Rectal smooth muscle tissue (tissue), 1 donor: ENCODE results near the gene CKB.
"Not testable (repeated sequence)": the region's sequence is repeated elsewhere in the genome, so short reads cannot be mapped to it uniquely, and the experiment has no call there.

ENCODE experiments used
- H3K27ac ChIP-seq: one replicate; pipeline ENCODE4 v1.7.0; 2013; ENCODE audit warnings: low read depth, low read length, inconsistent platforms
- H3K27me3 ChIP-seq: one replicate; pipeline ENCODE4 v1.7.0; 2013; ENCODE audit warnings: low read length; ENCODE audit not compliant: control insufficient read depth, insufficient read depth
- H3K36me3 ChIP-seq: one replicate; pipeline ENCODE4 v1.7.0; 2013; ENCODE audit warnings: low read length; ENCODE audit not compliant: control insufficient read depth, insufficient read depth
- H3K4me1 ChIP-seq: one replicate; pipeline ENCODE4 v1.7.0; 2013; ENCODE audit warnings: low read length; ENCODE audit not compliant: control insufficient read depth, insufficient read depth
- H3K4me3 ChIP-seq: one replicate; pipeline ENCODE4 v1.7.0; 2013; ENCODE audit warnings: low read length
- H3K9ac ChIP-seq: one replicate; pipeline ENCODE4 v1.7.0; 2013; ENCODE audit warnings: low read length

Gene CKB

DNA sequence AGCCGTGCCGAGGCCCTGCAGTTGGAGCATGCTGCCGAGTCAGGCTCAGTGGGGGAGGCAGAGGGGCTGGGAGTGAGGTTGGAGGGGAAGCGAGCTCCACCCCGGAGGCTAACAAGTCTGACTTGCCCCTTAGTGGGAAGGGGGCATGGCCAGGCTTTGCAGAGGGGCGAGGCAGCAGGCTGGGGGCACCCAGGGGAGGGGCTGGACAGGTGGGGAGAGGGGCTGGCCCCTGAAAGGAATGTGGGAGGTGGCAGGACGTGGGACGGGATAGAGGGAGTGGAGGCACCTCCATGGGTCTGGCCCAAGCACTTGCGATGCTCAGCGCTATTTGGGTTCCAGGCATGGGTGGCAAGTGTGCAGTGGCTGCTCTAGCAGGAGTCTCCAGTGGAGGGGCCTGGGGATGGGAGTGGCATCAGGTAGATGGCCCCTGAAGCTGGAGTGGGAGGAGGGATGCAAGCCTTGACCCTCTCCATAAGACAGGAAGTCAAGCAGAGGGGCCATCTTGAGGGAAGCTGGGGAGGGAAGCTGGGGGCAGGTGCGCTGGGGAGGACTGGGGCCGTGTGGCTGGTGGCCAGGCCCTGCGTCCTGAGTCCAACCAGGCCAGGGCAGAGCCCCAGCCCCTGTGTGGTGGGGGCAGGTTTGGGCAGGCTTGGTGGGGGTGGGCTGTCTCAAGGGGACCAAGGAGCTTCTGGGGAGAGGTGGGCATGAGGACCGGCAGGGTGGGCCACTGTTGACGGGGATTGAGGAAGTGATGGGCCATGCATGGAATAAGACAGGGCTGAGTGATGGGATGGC, 9.0 kb upstream of the CKB start:
- H3K4me3 ChIP-seq = no peak overlapping the region
- H3K27me3 ChIP-seq = no peaks in the 10 kb centered on the region
- peaks cover 3% of the 10 kb centered on the region for H3K36me3 ChIP-seq
- peaks cover 52% of the 10 kb centered on the region for H3K4me1 ChIP-seq
- H3K27ac ChIP-seq = peak overlapping the region; percentile 98
- H3K9ac ChIP-seq = no peak overlapping the region

DNA sequence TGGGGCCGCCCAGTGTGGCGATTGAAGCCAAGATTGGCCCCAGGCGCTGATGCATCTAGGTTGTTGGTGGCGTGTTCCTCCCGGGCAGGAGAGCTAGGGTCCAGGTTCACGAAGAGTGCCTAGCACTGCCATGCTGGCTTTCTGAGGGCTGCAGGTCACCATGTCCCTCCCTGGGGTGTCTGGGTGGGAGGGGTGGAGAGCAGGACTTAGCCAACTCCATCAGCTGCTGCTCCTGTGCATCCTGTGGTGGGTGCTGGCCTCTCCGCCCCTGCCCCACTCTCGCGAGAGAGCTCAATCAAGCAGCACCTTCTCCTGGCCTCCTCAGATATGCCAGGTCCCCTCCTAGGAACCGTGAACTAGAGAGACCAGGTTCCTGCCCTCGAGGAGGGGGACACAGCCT, 8.2 kb upstream of the CKB start:
- no peak overlapping the region for H3K9ac ChIP-seq
- peaks cover 47% of the 10 kb centered on the region for H3K4me1 ChIP-seq
- H3K27ac ChIP-seq = peak overlapping the region; percentile 98
- no peaks in the 10 kb centered on the region for H3K27me3 ChIP-seq
- H3K36me3 ChIP-seq = peaks cover 3% of the 10 kb centered on the region
- H3K4me3 ChIP-seq = no peak overlapping the region

DNA sequence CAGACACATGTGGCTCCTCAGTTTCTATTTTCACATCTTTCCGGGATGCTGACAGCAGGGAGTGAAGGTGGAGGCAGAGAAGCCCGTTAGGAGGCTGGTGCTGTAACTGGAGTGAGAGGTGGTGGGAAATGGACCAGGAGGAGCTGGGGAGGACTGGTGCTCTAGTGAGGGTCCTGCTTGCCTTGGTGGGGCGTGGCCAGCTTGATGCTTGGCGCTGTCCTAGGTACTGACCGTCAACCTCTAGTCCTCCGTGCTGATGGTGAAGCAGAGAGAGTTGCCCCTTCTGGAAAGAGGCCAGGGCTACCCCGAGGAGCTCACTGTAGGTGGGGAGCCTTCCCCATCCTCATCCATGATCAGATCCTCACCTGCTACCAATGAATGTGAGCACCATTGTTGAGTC, 7.8 kb upstream of the CKB start:
- Histone ChIP-seq H3K27ac (no peak overlapping the region), H3K36me3 (peaks cover 3% of the 10 kb centered on the region), H3K4me3 (peak overlapping the region; percentile 89), H3K4me1 (peaks cover 43% of the 10 kb centered on the region), H3K27me3 (no peaks in the 10 kb centered on the region), H3K9ac (no peak overlapping the region)

DNA sequence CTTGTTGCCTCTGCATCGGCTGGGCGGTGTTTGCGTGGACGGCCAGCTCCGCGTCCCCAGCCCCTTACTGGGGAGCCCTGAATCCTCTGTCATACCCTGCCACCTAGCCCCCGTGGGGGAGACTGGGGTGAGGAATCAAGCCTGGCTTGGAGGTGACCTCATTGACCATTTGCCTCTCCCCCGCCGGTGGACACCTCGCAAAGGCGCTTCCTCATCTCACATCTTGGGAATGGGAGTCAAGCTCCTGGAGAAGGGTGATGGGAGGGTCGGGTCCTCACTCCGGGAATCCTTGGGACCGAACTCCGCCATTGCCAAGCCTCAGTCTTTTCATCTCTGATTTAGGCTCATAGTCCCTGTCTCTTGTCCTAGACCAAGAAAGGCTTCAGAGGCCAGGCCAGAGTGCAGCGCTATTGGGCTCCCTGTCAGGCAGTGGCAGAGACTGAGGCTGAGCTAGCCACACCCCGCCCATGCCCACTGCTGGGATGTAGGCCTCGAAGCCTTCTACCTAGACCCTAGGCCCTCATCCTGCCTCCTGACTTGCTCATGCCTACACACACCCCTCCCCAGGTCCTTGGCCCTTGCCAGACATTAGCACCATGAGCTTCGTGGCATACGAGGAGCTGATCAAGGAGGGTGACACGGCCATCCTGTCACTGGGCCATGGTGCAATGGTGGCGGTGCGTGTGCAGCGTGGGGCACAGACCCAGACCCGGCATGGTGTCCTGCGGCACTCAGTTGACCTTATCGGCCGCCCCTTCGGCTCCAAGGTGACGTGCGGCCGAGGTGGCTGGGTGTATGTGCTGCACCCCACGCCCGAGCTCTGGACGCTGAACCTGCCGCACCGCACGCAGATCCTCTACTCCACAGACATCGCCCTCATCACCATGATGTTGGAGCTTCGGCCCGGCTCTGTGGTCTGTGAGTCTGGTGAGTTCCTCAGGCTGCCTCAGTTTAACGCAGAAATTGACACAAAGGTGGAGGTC, 7.0 kb upstream of the CKB start:
- Histone ChIP-seq H3K9ac (peak overlapping the region; percentile 25), H3K27me3 (no peaks in the 10 kb centered on the region), H3K27ac (peak overlapping the region; percentile 85), H3K4me1 (peaks cover 38% of the 10 kb centered on the region), H3K36me3 (peaks cover 3% of the 10 kb centered on the region), H3K4me3 (peak overlapping the region; percentile 89)

DNA sequence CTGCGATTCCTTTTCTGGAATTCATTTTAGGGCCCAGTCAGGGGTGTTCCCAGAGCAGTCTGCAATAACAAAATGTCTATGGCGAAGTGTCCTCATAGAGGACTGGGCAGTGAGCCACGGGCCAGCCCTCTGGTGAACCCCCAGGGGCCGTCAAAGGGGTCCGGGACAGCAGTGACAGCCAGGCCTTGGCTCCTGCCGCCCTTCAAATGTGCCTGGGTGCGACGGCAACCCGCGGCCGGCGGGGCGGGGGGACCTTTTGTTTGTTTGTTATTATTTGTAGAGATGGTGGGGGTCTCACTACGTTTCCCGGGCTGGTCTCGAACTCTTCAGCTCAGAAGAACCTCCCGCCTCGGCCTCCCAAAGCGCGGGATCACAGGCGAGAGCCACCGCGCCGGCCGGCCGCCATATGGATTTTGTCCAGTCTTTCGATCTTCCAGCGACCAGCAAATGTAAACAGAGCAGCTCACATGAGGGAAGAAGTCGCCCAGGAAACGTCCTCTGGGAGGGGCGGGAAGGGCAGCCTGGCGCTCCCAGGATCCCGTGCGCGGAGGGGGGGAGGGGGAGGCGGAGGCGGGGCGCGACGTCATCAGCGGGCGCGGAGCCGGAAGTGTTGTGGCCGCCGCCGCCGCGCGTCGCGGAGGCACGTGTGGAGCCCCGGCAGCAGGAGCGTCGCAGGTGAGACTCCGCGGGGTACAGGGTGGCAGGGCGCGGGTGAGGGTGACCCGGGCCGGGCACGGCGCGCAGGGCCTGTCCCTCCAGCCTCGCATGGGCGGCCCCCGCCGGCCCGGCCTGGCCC, 6.2 kb upstream of the CKB start, which contains the start of gene TRMT61A:
Gene TRMT61A (plus strand): TSS at position 610 of the 796 bp plus-strand sequence. CDS start 783 bp downstream, outside the sequence.
- peak within 1 kb of the TSS; percentile 47 for H3K9ac ChIP-seq

DNA sequence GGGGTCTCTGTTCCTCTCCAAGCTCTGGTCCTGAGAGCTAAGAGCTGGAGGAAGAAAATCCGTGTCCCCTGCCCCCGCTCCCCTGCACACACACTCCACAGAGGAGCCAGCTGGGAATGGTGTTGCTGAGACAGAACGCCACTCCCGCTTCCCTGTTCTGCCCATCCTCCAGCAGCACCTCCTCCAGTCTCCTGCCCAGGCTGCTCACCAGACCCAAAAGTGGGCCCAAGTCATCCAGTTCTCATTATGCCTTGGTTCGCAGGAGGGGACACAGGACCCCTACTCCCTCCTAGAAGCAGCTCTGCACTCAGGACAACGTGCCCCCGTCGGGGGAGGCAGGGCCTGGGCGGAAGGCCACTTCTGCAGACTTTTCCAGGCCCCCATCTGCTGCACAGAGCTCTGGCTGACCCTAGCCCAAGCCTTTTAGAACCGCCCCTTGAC, 5.5 kb upstream of the CKB start:
- Histone ChIP-seq H3K27me3 (no peaks in the 10 kb centered on the region), H3K36me3 (no peaks in the 10 kb centered on the region), H3K4me3 (peak overlapping the region; percentile 70), H3K27ac (peak overlapping the region; percentile 91), H3K9ac (peak overlapping the region; percentile 47), H3K4me1 (peaks cover 26% of the 10 kb centered on the region)

More for the DNA sequence above, 6.2 kb upstream of the CKB start, which contains the start of gene TRMT61A:
- peak within 1 kb of the TSS; percentile 91 for H3K27ac ChIP-seq
- H3K4me3 ChIP-seq = peak within 1 kb of the TSS; percentile 89
- peaks cover 2% of the 10 kb centered on the region for H3K36me3 ChIP-seq
- H3K27me3 ChIP-seq = no peaks in the 10 kb centered on the region
- H3K4me1 ChIP-seq = peaks cover 32% of the 10 kb centered on the region

DNA sequence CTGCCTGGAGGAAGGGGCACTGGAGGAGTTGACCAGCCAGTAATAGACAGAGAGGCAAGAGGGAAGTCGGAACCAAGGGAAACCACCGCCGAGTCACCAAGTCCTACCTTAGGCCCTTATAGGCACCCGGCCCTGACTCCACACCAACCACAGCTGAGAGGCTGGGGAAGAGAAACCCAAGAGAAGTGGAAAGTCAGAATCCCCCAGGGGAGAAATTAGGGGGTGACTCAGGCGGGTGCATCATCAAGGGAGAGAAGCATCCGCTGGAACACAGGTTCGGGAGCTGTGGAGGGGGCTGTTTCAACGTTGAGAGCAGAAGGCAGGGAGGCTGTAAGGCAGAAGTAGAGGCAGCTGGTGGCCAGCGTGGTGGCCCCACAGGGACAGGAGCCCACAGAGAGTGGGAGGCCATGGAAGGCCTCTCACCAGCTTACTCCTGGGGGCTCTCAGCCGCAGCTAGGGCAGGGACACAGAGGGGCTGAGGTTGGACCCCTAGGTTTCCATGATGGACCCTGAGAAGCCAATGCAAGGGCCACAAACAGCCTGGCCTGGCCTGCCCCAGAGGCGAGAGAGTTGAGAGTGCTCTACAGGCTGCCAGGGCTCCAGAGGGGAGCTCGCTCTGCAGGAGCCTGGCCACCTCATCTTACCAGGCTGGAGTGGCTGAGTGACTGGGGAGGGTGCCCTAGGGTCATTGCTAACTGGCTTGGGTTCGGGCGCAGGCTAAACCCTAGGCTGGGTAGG, 4.9 kb upstream of the CKB start:
- H3K27ac ChIP-seq = peak overlapping the region; percentile 91
- H3K36me3 ChIP-seq = no peaks in the 10 kb centered on the region
- H3K4me1 ChIP-seq = peaks cover 22% of the 10 kb centered on the region
- H3K27me3 ChIP-seq = no peaks in the 10 kb centered on the region
- peak overlapping the region; percentile 70 for H3K4me3 ChIP-seq
- no peak overlapping the region for H3K9ac ChIP-seq

DNA sequence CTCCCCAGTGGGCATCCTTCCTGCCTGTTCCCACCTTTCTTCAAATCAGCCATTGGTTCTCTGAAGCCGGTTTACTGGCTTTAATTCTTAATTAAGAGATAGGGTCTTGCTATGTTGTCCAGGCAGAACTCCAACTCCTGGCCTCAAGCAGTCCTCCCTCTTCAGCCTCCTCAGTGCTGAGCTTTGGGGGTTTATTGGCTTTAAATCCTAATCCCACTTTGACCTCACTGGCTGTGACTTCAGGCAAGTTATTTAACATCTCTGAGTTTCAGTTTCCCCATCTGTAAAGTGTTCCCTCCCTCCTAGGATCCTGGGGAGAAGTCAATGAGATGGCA, 4.3 kb upstream of the CKB start:
- H3K9ac ChIP-seq = no peak overlapping the region
- no peaks in the 10 kb centered on the region for H3K36me3 ChIP-seq
- peaks cover 17% of the 10 kb centered on the region for H3K4me1 ChIP-seq
- H3K27me3 ChIP-seq = no peaks in the 10 kb centered on the region
- H3K4me3 ChIP-seq = no peak overlapping the region
- peak overlapping the region; percentile 84 for H3K27ac ChIP-seq

DNA sequence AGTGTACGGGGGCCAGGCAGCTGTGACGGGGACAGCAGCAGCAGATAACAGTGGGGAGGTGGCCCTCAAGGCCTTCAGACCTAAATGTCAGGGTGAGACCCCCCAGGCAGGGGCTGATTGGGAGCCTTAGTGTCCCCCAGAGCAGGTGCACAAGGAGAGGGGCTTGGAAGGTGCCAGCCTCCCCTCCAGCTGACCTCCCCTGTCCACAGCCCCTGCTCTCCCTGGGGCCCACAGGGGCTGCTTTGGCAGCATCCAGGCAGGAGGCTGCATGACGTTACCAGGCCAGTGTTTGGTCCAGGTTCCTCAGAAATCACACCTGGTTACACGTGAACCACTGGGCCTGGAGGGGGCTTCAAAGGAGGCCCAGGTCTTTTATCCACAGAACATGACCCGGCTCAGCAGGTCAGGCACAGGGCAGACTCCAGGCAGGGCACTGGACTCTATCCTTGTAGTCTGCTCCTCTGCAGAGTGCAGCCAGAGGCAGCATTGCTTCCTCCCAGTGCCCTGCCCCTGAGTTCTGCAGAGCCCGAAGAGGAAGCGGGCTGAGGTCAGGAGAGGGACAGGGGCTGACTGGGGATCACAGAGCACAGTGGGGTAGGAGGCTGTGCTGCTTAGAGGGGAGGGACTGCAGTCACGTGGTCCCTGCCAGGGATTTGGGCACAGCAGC, 3.8 kb upstream of the CKB start:
- no peaks in the 10 kb centered on the region for H3K36me3 ChIP-seq
- peak overlapping the region; percentile 84 for H3K27ac ChIP-seq
- H3K4me1 ChIP-seq = peaks cover 17% of the 10 kb centered on the region
- no peak overlapping the region for H3K4me3 ChIP-seq
- no peaks in the 10 kb centered on the region for H3K27me3 ChIP-seq
- no peak overlapping the region for H3K9ac ChIP-seq

DNA sequence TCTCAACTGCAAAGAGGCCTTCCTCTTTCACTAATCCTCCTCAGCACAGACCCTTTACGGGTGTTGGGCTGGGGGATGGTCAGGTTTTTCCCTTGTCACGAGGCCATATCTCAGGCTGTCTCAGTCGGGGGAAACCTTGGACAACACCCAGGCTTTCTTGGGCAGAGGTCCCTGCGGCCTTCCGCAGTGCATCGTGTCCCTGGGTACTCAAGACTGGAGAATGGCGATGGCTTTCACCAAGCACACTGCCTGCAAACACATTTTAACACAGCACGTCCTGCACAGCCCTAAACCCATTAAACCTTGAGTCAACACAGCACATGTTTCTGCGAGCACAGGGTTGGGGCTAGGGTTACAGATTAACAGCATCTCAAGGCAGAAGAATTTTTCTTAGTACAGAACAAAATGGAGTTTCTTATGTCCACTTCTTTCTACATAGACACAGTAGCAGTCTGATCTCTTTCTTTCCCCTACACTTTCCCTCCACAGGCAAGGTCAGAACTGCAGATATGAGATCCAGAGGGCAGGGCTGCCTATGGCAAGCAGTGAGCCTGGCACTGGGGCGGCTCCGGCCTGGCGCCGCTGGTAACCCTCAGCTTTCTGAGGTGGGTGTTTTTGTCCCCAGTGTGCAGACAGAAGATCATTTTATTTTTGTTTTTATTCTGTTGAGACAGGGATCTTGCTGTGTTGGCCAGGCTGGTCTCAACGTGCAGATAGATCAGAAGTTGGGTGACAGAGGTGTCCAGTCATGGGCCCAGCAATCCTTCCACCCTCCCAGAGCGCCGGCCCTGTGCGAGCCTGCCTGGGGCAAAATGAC, 3.0 kb upstream of the CKB start:
- not testable (repeated sequence) for H3K36me3 ChIP-seq, H3K27me3 ChIP-seq, H3K4me3 ChIP-seq, H3K9ac ChIP-seq
- Histone ChIP-seq H3K27ac (peak overlapping the region; percentile 84), H3K4me1 (peaks cover 17% of the 10 kb centered on the region)
